D721Med (cell line): ENCODE results near the gene PALM.

Source experiments
- DNase-seq: peaks from one replicate; pipeline ENCODE4 v3.0.0; 2011; ENCODE audit warnings: low spot score; ENCODE audit not compliant: insufficient read length
- FAIRE-seq: peaks from 2 replicates; lab custom pipeline; 2011; peaks lifted over from hg19 to GRCh38; lab: Jason Lieb, UNC
- CTCF ChIP-seq: IDR thresholded peaks from 2 replicates; pipeline ENCODE4 v1.5.1; 2012; ENCODE audit warnings: mild to moderate bottlenecking, control low read depth; ENCODE audit not compliant: insufficient read depth; ENCODE audit errors: missing control alignments

PALM gene

DNA sequence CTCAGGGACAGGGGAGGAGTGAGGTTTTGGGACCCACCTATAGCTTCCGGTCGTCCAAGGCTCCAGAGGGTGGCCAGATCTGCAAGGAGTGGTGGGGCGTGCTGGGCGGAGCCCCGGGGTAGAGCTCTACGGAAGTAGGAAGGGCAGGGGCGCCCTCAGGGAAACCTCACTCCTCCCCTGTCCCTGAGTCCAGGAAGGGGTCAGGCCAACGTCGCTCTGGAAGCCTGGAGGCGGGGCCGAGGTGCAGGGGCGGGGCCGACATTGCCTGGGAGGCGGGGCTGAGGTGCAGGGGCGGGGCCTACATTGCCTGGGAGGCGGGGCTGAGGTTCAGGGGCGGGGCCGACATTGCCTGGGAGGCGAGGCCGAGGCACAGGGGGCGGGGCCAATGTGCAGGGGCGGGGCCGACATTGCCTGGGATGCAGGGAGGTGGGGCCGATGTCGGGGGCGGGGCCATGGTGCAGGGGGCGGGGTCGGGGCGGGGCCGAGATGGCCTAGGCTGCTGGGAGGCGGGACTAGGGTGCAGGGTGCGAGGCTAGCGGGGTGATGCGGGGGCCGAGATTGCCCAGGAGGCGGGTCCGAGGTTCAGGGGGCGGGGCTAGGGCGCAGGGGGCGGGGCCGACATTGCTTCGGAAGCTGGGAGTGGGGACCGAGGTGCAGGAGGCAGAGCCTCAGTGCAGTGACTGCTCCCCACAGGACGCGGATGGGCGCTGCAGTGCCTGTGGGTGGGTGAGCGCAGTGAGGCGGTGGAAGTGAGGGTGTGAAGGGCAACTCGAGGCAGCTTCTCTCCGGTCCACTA, 4.9 kb upstream of the PALM start:
- DNase-seq: no peak
- FAIRE-seq: no peak
- TF ChIP-seq CTCF: no peak

GRCh38 chr19:704447-704741, 4.3 kb upstream of the PALM start:
- FAIRE-seq: no peak
- TF ChIP-seq CTCF: no peak
- DNase-seq: no peak

DNA sequence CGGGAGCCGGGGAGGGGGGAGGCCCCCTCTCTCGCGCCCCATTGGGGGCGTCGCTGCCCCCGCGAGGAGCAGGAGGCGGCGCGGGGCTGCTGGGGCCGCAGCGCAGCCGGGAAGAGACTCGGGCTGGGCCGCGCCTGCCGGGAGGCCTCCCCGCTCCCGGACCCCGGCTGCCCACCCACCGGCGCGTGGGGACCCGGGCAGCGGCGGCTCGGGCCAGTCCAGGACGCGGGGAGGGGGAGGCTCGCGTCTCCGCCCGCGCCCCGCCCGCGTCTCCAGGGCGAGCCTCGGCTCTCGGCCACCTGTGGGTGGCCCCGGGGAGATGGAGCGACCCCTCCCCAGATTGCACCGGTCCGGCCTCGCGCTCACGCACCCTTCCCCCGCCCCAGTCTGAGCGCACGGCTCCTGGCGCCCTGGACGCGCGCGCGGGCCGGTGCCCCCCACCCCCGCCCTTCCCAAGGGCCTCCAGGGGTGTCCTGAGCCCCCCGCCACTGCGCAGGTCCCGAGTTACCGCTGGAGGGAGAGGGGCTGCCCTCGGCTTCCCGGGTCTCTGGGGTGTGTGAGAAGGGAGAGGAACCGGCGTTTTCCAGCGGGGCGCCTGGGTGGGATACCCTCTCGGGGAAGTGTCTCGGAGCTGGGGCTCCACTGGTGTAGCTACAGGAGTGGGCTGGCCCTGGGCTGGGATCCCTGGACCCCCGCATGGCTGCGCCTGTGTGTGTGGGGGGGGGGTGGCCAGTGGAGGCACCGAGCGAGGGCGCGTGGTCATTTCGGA, 645 bp downstream of the PALM start:
- DNase-seq: no peak
- no peak for FAIRE-seq
- no peak for TF ChIP-seq CTCF

GRCh38 chr19:709965-710571, 1.3 kb downstream of the PALM start:
- FAIRE-seq: no peak
- no peak for TF ChIP-seq CTCF
- no peak for DNase-seq

GRCh38 chr19:710767-711166, 2.0 kb downstream of the PALM start:
- DNase-seq (no peak), FAIRE-seq (no peak)
- no peak for TF ChIP-seq CTCF

- FAIRE-seq: no peak
- TF ChIP-seq CTCF: no peak
- no peak for DNase-seq
These were observed 2.5 kb downstream of the PALM start for GRCh38 chr19:711254-711653.
